Ammon's horn (tissue), 1 donor: Measurements from ENCODE around the gene ZFYVE28.

Experiments used
- DNase-seq: peaks from one replicate; pipeline ENCODE4 v3.0.0-alpha.2; 2016; ENCODE audit warnings: low spot score

The ZFYVE28 gene

GRCh38 chr4:2272026-2272827 is 146.2 kb downstream of the ZFYVE28 start:
- no peak for DNase-seq

- no peak for DNase-seq
These were observed 147.0 kb downstream of the ZFYVE28 start for GRCh38 chr4:2271279-2272025.

- no peak for DNase-seq
These were observed 147.9 kb downstream of the ZFYVE28 start for GRCh38 chr4:2270341-2271165.

GRCh38 chr4:2269618-2270163 is 148.8 kb downstream of the ZFYVE28 start:
- DNase-seq = no peak

- no peak for DNase-seq
These were observed 149.3 kb downstream of the ZFYVE28 start for GRCh38 chr4:2269206-2269531.

GRCh38 chr4:2268357-2269205 is 149.9 kb downstream of the ZFYVE28 start:
- DNase-seq = no peak

GRCh38 chr4:2267841-2268240 is 150.6 kb downstream of the ZFYVE28 start:
- DNase-seq = no peak

GRCh38 chr4:2267320-2267811 is 151.1 kb downstream of the ZFYVE28 start:
- DNase-seq = no peak

- no peak for DNase-seq
These were observed 151.6 kb downstream of the ZFYVE28 start for GRCh38 chr4:2266821-2267220.

- no peak for DNase-seq
These were observed 152.3 kb downstream of the ZFYVE28 start for GRCh38 chr4:2266181-2266580.

- no peak for DNase-seq
These were observed 153.0 kb downstream of the ZFYVE28 start for GRCh38 chr4:2265113-2266110.

- DNase-seq = no peak
These were observed 153.9 kb downstream of the ZFYVE28 start for GRCh38 chr4:2264481-2265041.

GRCh38 chr4:2263926-2264321 is 154.5 kb downstream of the ZFYVE28 start:
- no peak for DNase-seq

- DNase-seq = no peak
These were observed 155.5 kb downstream of the ZFYVE28 start for GRCh38 chr4:2262944-2263250.

GRCh38 chr4:2262145-2262943 is 156.1 kb downstream of the ZFYVE28 start:
- peak; percentile 100 for DNase-seq

GRCh38 chr4:2261853-2262144 is 156.6 kb downstream of the ZFYVE28 start, which contains the start of gene MXD4:
Gene MXD4 (minus strand): TSS chr4:2262109. CDS start chr4:2261980, 129 bp downstream.
- DNase-seq = no peak

- no peak for DNase-seq
These were observed 157.2 kb downstream of the ZFYVE28 start for GRCh38 chr4:2261110-2261852.
